K562 treated with DMSO at 1 percent for 4 hours (cell line): ENCODE data around the gene C10orf71. TPM values are rescaled to one million over a fixed set of nuclear protein-coding genes. Genes with fewer than 3 reads are reported as not detected.

Source experiments
- total RNA-seq: library from RNA; unstranded; fragments of 300-600 nt; gene quantifications from 2 replicates; pipeline ENCODE4 v1.2.3, GENCODE V29; 2022; ENCODE audit not compliant: insufficient read depth

The C10orf71 gene, protein sequence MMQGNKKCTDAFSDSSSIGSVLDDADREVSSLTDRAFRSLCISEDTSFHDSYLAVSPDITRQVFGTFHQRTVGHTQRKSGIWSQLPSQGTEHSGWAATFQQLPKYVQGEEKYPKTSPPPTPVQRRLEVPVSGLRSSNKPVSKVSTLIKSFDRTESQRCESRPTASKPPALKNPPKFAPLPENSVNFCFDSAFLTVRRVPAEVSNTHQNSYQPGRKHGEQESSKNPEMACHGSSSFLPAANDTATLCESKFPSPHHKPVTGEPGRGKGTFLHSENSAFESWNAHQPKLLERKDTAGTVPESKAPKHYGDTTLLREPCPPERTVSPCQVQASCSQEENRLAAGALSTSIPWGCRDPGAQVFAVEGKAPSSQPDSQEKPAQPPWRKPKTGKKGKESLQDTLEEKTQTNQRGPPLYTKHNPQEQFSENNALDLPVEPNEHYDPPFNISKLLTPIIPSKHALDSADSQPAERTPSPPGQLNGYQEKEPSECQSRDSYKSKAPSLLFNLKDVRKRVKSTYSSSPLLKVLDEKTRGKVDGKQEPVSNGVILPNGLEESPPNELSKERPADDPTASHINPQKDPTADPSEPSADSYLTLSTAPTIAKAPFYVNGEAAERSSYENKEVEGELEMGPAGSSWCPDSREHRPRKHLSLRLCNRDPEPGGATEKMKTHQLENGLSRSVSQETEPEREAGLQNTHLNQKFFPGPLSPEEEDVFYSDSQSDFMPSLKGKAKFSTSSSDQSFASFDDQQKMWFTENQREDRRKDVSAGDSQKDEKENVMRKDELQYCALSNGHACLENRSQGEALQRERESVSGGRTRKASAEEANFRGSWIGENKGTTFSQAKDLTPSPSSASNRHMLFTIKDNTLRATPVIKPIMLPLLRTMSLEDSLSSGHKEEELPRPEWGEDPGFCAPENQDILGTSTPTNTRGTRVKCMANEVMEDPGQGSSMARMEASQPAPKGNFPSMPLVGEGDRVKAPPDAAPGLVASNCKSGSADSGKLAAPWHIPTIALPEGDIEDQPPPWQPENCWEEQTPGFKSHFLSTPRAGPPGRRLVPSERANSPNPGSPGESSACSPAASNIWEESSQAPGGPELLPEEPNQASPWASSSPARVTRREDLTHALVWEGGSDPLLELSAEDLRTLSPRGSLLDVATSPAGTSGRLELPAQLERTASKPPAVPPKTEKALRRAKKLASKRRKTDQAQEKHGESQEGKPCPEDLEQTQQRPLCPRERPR (N-terminal part only)
- total RNA-seq: 0.38 and 0.50 TPM in 2 replicates

GRCh38 chr10:49298983-49299815 lies at the start of gene C10orf71:
TSS of gene C10orf71 (plus strand) at chr10:49299170. CDS start at chr10:49322546, 23,376 bp downstream.

Other genes starting within 250 kb of the C10orf71 start
- 3.3 and 4.3 TPM in 2 replicates for gene VSTM4, start 183.6 kb upstream of the C10orf71 start, total RNA-seq
- not detected in 2 replicates for gene FAM170B, start 165.1 kb upstream of the C10orf71 start, total RNA-seq
- 168 and 174 TPM in 2 replicates for gene TMEM273, start 110.8 kb upstream of the C10orf71 start, total RNA-seq
- gene DRGX, start 96.9 kb downstream of the C10orf71 start, total RNA-seq: not detected in 2 replicates
- 7.9 and 12.0 TPM in 2 replicates for gene ERCC6, start 240.0 kb downstream of the C10orf71 start, total RNA-seq